ENCODE data around the gene NPFFR2.
"Not testable (repeated sequence)": the region's sequence is repeated elsewhere in the genome, so short reads cannot be mapped to it uniquely, and the experiment has no call there.

Gene NPFFR2

DNA sequence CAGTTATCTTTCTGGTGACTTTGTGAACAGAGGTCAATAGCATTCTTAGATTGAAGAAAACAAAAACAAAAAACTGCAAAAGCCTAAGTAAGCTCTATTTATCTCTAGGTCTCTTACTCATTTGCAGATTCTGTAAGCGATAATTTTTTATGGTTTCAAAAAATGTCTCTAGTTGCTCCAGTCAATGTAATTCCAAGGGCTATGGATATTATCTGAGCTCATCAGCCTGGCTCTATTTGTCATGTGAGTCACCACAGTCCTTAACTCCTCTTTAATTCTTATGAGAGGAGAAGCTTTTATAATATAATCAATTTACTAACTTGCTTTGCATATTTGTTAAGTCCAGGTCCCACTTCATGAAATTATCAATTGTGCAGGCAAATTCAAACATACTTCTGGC lies 79.1 kb downstream of the NPFFR2 start:
- in situ Hi-C loops (cut with HindIII; ENCODE audit: low sequenced_read_pairs): no loop called here

- in situ Hi-C loops (cut with HindIII; ENCODE audit: low sequenced_read_pairs): no loop called here
Measured at GRCh38 chr4:72111863-72112262, 80.1 kb downstream of the NPFFR2 start.

GRCh38 chr4:72112514-72113156 lies 80.8 kb downstream of the NPFFR2 start:
- in situ Hi-C loops (cut with HindIII; ENCODE audit: low sequenced_read_pairs): no loop called here

DNA sequence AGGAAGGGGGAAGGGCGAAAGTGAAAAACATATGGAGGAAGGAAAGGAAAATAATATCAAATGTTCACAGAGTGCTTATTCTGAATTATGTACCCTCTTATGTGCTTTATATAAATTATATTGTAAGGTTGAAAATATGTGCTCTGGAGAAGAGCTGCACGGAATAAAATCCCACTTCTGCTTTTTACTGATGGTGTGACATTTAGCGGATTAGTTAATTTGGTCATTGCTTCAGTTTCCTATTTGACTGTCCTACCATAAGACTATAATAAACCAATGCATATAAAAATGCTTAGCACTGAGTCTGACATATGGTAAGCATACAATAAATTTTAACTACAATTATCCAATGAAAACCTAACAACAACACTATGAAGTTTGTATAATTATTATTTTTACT lies 86.2 kb downstream of the NPFFR2 start:
- in situ Hi-C loops (cut with HindIII; ENCODE audit: low sequenced_read_pairs): no loop called here

DNA sequence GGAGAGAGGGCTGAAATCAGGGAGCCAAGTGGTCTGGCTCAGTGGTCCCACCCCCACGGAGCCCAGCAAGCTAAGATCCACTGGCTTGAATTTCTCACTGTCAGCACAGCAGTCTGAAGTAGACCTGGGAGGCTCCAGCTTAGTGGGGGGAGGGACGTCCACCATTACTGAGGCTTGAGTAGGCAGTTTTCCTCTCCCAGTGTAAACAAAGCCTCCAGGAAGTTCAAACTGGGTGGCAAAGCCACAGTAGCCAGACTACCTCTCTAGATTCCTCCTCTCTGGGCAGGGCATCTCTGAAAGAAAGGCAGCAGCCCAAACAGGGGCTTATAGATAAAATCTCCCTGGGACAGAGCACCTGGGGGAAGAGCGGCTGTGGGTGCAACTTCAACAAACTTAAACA lies 88.1 kb downstream of the NPFFR2 start:
- in situ Hi-C loops (cut with HindIII; ENCODE audit: low sequenced_read_pairs): no loop called here

DNA sequence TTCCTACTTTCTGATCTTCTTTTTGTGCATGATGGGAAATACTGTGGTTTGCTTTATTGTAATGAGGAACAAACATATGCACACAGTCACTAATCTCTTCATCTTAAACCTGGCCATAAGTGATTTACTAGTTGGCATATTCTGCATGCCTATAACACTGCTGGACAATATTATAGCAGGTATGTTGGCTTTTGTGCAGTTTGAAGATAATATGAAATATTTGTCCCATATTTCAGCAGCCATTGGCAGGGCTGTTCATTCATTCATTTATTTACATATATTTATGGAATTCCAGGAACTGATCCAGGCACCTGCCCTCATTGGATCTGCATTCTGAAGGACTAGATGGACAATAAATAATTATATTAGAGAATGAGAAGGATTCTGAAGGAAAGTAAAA lies 96.9 kb downstream of the NPFFR2 start:
- in situ Hi-C loops (cut with HindIII; ENCODE audit: low sequenced_read_pairs): no loop called here

DNA sequence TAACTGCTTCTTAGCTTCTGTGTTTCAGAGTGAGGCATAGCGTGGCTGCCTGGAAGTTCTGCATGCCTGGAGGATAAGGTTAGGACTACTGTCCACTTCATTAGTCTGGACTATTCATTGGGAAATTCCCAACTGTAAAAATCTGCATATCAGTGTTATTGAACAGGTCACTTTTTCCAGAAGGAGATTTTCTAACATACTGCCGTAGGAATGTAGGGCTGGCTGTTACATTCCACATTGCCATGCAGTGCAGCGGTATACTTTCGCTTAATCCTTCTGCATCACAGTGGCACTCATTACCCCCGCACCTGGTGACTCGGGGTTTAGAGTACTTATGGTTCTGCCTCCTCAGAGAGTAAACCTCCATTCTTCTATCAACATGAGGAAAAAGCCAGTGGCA lies 104.6 kb downstream of the NPFFR2 start:
- in situ Hi-C loops (cut with HindIII; ENCODE audit: low sequenced_read_pairs): no loop called here

DNA sequence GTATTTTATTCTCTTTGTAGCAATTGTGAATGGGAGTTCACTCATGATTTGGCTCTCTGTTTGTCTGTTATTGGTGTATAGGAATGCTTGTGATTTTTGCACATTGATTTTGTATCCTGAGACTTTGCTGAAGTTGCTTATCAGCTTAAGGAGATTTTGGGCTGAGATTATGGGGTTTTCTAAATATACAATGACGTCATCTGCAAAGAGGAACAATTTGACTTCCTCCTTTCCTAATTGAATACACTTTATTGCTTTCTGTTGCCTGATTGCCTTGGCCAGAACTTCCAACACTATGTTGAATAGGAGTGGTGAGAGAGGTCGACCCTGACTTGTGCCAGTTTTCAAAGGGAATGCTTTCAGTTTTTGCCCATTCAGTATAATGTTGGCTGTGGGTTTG lies 108.2 kb downstream of the NPFFR2 start:
- in situ Hi-C loops (cut with HindIII; ENCODE audit: low sequenced_read_pairs): not testable (repeated sequence)

DNA sequence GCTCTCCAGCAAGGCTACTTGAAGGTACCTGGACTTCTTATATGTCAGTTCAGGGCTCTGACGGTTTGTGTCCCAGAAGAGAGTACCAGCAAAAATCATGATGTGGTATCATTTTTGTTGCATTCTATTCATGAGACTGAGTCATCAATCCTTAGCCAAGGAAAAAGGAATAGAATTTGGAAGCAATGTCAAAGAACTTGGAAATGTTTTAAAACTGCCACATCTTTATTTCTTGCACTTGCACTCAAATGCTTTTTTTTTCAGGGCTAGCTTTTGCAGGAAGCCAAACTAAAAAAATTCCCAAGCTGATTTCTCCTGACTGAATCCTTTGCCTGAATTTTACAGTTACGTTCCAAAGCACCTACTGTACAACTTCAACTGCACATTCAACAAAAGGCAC lies 112.4 kb downstream of the NPFFR2 start:
- in situ Hi-C loops (cut with HindIII; ENCODE audit: low sequenced_read_pairs): no loop called here

DNA sequence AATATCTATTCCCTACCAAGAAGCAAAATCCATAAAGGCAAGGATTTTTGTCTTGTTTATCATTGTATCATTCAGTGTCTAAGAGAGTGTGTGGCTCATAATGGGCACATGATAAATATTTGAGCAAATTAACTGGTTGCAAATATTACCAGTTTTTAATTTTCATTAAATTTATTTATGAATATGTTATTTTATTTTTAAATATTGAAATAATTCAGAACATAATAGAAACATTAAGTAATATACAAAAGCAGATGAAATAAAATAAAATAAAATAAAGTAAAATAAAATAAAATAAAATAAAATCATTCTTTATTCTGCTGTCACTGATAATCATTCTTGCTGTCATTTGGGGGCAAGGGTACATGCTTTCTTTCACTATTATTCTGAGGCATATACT lies 120.9 kb downstream of the NPFFR2 start:
- in situ Hi-C loops (cut with HindIII; ENCODE audit: low sequenced_read_pairs): no loop called here

DNA sequence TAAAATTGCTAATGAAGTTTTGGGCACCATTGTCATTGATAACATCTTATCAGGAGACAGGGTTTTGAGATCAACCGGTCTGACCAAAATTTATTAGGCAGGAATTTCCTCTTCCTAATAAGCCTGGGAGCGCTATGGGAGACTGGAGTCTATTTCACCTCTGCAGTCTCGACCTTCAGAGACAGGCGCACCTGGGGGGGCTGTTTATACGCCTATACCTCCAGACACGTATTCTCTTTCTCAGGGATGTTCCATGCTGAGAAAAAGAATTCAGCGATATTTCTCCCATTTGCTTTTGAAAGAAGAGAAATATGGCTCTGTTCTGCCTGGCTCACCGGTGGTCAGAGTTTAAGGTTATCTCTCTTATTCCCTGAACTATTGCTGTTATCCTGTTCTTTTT lies 121.8 kb downstream of the NPFFR2 start:
- in situ Hi-C loops (cut with HindIII; ENCODE audit: low sequenced_read_pairs): not testable (repeated sequence)

- in situ Hi-C loops (cut with HindIII; ENCODE audit: low sequenced_read_pairs): not testable (repeated sequence)
Measured at GRCh38 chr4:72169285-72169684, 137.5 kb downstream of the NPFFR2 start.

- in situ Hi-C loops (cut with HindIII; ENCODE audit: low sequenced_read_pairs): no loop called here
Measured at GRCh38 chr4:72169861-72170260, 138.1 kb downstream of the NPFFR2 start.

GRCh38 chr4:72171761-72172160 lies 140.0 kb downstream of the NPFFR2 start:
- in situ Hi-C loops (cut with HindIII; ENCODE audit: low sequenced_read_pairs): no loop called here

DNA sequence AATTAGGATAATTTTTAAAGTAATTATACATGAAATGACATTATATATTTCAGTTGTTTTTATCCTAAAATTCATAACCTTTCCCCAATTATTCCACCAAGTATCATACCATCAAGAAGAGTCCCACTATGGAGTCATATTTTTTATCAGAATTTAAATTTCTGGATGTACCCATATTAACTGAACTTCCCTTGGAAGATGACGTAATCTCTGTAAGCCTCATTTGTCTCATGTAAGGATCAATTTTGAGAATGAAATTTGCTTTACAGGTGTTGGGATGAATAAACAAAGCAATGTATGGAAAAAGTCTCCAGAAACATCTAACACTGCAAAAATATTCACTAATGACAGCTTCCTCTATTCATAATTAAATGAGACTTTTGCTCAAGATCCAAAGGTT lies 147.5 kb downstream of the NPFFR2 start:
- in situ Hi-C loops (cut with HindIII; ENCODE audit: low sequenced_read_pairs): no loop called here

- in situ Hi-C loops (cut with HindIII; ENCODE audit: low sequenced_read_pairs): no loop called here
Measured at GRCh38 chr4:72186714-72187113, 154.9 kb downstream of the NPFFR2 start.

DNA sequence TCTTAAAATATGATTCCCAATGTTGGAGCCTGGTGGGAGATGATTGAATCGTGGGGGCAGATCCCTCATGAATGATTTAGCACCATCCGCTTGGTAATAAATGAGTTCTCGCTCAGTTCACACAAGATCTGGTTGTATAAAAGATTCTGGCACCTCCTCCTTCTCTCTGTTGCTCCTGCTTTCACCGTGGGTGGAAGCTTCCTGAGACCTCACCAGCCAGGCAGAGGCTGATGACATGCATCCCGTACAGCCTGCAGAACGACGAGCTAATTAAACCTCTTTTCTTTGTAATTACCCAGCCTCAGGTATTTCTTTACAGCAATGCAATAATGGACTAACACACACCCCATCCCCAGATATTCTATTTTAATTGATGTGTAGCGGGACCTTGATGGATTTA lies 162.2 kb downstream of the NPFFR2 start:
- in situ Hi-C loops (cut with HindIII; ENCODE audit: low sequenced_read_pairs): no loop called here

DNA sequence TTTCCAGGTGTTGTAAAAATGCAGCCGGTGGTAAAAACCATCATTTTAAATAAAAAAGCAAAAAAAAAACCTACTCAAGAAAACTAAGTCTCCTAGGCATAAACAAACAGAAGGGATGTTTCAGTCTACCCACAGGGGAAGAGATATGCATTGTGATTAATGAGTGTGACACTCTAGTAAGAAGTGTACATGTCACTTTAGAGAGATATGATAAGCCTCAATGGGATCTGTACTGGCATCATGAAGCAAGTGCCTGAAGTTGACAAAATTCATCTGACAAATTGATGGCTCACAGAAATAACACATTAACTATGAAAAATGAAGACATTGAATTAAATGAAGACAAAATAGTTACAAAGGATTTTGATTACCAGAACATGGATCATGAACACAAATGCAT lies 162.7 kb downstream of the NPFFR2 start:
- in situ Hi-C loops (cut with HindIII; ENCODE audit: low sequenced_read_pairs): no loop called here
